ENCODE measurements around the gene ZBTB20. TPM values are rescaled to one million over a fixed set of nuclear protein-coding genes. Genes with fewer than 3 reads are reported as not detected.

ZBTB20 gene
- total and polyA plus RNA-seq, 2 of the 4 experiments (the other 2 are of a cell fraction), result 0.75 to 14.7 TPM

- no peak overlapping the region for H2BK20ac ChIP-seq (ENCODE audit: low read depth, low read length)
- no peak overlapping the region for H3K4me2 ChIP-seq (ENCODE audit: low read depth, low read length)
- no peaks in the 10 kb centered on the region for H3K9me1 ChIP-seq (ENCODE audit: insufficient read depth, low read length)
- H2BK15ac ChIP-seq (ENCODE audit: low read depth, low read length), result no peak overlapping the region
- no peak overlapping the region for H4K91ac ChIP-seq (ENCODE audit: insufficient read depth, low read depth, low read length)
- H2AK5ac ChIP-seq (ENCODE audit: low read depth, low read length), result no peak overlapping the region
- no peaks in the 10 kb centered on the region for H4K20me1 ChIP-seq (ENCODE audit: insufficient read depth, low read length)
- ChIA-PET CTCF (no interaction called here), POLR2A (ENCODE audit: unreplicated experiment) (no interaction called here)
- BruUV-seq (replicated peaks), result no TSS peak
- DNase-seq, result no peak
- H2AK9ac ChIP-seq (replicated peaks; ENCODE audit: low read depth, low read length, poor library complexity), result no peak overlapping the region
- H2BK120ac ChIP-seq (ENCODE audit: low read depth, low read length), result no peak overlapping the region
- H3K27me3 ChIP-seq (ENCODE audit: control insufficient read depth, insufficient read depth, low read length), result no peaks in the 10 kb centered on the region
- H4K8ac ChIP-seq (ENCODE audit: low read depth in 2 of 2, low read length in 2 of 2), result no peak overlapping the region
- in situ Hi-C loops (cut with MboI; ENCODE audit: low sequenced_read_pairs) (no loop called here), dilution Hi-C loops (cut with HindIII; ENCODE audit: low sequenced_read_pairs, unreplicated experiment) (no loop called here), intact Hi-C loops (cut with micrococcal nuclease) (no loop called here)
- H3K4ac ChIP-seq (ENCODE audit: low read depth, low read length), result no peak overlapping the region
- H3K4me3 ChIP-seq (ENCODE audit: insufficient read depth, low read depth, low read length), result no peak overlapping the region
- H3K18ac ChIP-seq (ENCODE audit: low read depth, low read length), result no peak overlapping the region
- no peak overlapping the region for H3K23ac ChIP-seq (ENCODE audit: low read depth, low read length)
- ATAC-seq (ENCODE audit: low read depth), result no peak
- no peak overlapping the region for H3K9ac ChIP-seq (ENCODE audit: low read depth, low read length)
- WGBS, 2 experiments (ENCODE audit: extremely low coverage in 2 of 2, insufficient read length in 1 of 2), result no CpG with 5 or more reads among the region's 4 CpGs
- H3K36me3 ChIP-seq (ENCODE audit: control insufficient read depth, insufficient read depth, low read length), result no peaks in the 10 kb centered on the region
- no peak overlapping the region for H3K14ac ChIP-seq (replicated peaks; ENCODE audit: low read depth, low read length)
- no peaks in the 10 kb centered on the region for H3K9me3 ChIP-seq (ENCODE audit: control insufficient read depth, insufficient read depth, low read length)
- no peak overlapping the region for H3K56ac ChIP-seq (ENCODE audit: extremely low read depth, insufficient read depth, low read length)
- H3K27ac ChIP-seq (ENCODE audit: insufficient read depth, low read length), result no peak overlapping the region
- H2BK5ac ChIP-seq (ENCODE audit: low read depth, low read length, poor library complexity, severe bottlenecking), result no peak overlapping the region
- H2AFZ ChIP-seq (replicated peaks; ENCODE audit: low read length, poor library complexity), result no peak overlapping the region
- H3K79me1 ChIP-seq (ENCODE audit: low read depth in 1 of 2, low read length in 2 of 2), result no peaks in the 10 kb centered on the region
- no peak overlapping the region for H4K5ac ChIP-seq (ENCODE audit: low read depth, low read length)
- H3K4me1 ChIP-seq (ENCODE audit: control insufficient read depth, insufficient read depth, low read length), result no peaks in the 10 kb centered on the region
- no peak for TF ChIP-seq MAZ (IDR thresholded peaks at IDR 0.05; ENCODE audit: borderline replicate concordance, low read depth, low read length)
- no peak for TF ChIP-seq SMC3 (IDR thresholded peaks at IDR 0.05; ENCODE audit: low read depth, low read length)
- TF ChIP-seq ELK1 (IDR thresholded peaks at IDR 0.05; ENCODE audit: borderline replicate concordance, low read depth, low read length), result no peak
- no peak for TF ChIP-seq CHD1 (IDR thresholded peaks at IDR 0.05; ENCODE audit: low read depth, low read length)
- no peak for TF ChIP-seq MXI1 (IDR thresholded peaks at IDR 0.05; ENCODE audit: borderline replicate concordance, low read depth, low read length)
- no peak for TF ChIP-seq POLR2A (IDR thresholded peaks at IDR 0.05; ENCODE audit: low read depth, low read length)
- no peak for TF ChIP-seq MAFK (IDR thresholded peaks at IDR 0.05; ENCODE audit: low read depth, low read length)
- TF ChIP-seq RFX5 (IDR thresholded peaks at IDR 0.05; ENCODE audit: low read depth, low read length), result no peak
- TF ChIP-seq NFE2L2 (IDR thresholded peaks at IDR 0.05; ENCODE audit: low read depth, low read length), result no peak
Observed at GRCh38 chr3:115084686-115085085, 62.4 kb downstream of the ZBTB20 start.

Data from IMR-90 (cell line).